Activated CD8-positive, alpha-beta T cell treated with anti-CD3 and anti-CD28 coated beads for 36 hours (primary cell): ENCODE results near the gene CASP2. TPM values are rescaled to one million over a fixed set of nuclear protein-coding genes. Genes with fewer than 3 reads are reported as not detected.

Experiments
- ATAC-seq: fragments of 200-7000 bp; cut with Tn5 transposase; one replicate; pipeline ENCODE4 v1.10.0; 2021; ENCODE audit warnings: mild to moderate bottlenecking, moderate library complexity
- CTCF ChIA-PET: fragments of 350-600 bp; sonication (Branson Sonifier 250); formaldehyde crosslinking; loops from one replicate; lab custom pipeline; 2021; ENCODE audit warnings: antibody characterized with exemption; lab: Charles Lee
- POLR2A ChIA-PET: fragments of 350-600 bp; sonication (Branson Sonifier 250); formaldehyde crosslinking; loops from one replicate; lab custom pipeline; 2021; ENCODE audit warnings: antibody characterized with exemption; lab: Charles Lee
- DNase-seq: peaks from one replicate; pipeline ENCODE4 v3.0.0-alpha.2; 2020
- H3K27ac Mint-ChIP-seq: one replicate; pipeline ENCODE4 v1.8.0; 2021; ENCODE audit warnings: mild to moderate bottlenecking, mixed read lengths
- H3K27me3 Mint-ChIP-seq: one replicate; pipeline ENCODE4 v1.8.0; 2021; ENCODE audit warnings: mixed read lengths
- H3K36me3 Mint-ChIP-seq: one replicate; pipeline ENCODE4 v1.8.0; 2021; ENCODE audit warnings: low read depth, mixed read lengths
- H3K4me1 Mint-ChIP-seq: one replicate; pipeline ENCODE4 v1.8.0; 2021; ENCODE audit warnings: low read depth, mixed read lengths
- H3K4me3 Mint-ChIP-seq: one replicate; pipeline ENCODE4 v1.8.0; 2021; ENCODE audit warnings: mild to moderate bottlenecking, moderate library complexity, mixed read lengths
- H3K9me3 Mint-ChIP-seq: one replicate; pipeline ENCODE4 v1.8.0; 2021; ENCODE audit warnings: mixed read lengths
- intact Hi-C: fragments of 100-400 bp; cut with micrococcal nuclease; formaldehyde crosslinking; loops from one replicate; pipeline ENCODE4 v1.10.0; 2022
- total RNA-seq, 2 experiments: library from RNA; stranded (reverse); gene quantifications; one replicate each; pipeline ENCODE4 v1.2.3, GENCODE V29; 2021
- TF ChIP-seq, protein P1 (sequence below): fragments of 200-600 bp; IDR thresholded peaks from one replicate; pipeline ENCODE4 v1.8.0; 2022; ENCODE audit warnings: antibody characterized with exemption, mild to moderate bottlenecking

The CASP2 gene
- total RNA-seq, 2 experiments from 2014 or later: 79.6 to 80.9 TPM

DNA sequence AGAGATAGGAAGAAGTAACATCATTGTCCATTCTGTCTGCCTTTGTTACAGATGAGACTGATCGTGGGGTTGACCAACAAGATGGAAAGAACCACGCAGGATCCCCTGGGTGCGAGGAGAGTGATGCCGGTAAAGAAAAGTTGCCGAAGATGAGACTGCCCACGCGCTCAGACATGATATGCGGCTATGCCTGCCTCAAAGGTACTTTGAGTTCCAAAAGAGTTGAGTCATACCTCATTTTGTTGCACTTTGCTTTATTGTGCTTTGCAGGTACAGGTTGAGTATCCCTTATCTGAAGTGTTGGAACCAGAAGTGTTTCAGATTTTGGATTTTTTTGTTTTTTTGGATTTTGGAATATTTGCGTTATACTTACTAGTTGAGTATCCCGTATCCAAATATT lies 15.6 kb downstream of the CASP2 start:
- POLR2A ChIA-PET: interaction anchor here (2.2 kb wide), 1 partner anchor 10 kb away, joined by 6 read pairs; no protein-coding TSS in a partner anchor
- no peaks in the 10 kb centered on the region for H3K27me3 Mint-ChIP-seq
- ATAC-seq (no peak), DNase-seq (no peak)
- H3K4me1 Mint-ChIP-seq: peaks cover 49% of the 10 kb centered on the region
- H3K27ac Mint-ChIP-seq: no peak overlapping the region
- intact Hi-C loops: no loop called here
- TF ChIP-seq, protein P1, sequence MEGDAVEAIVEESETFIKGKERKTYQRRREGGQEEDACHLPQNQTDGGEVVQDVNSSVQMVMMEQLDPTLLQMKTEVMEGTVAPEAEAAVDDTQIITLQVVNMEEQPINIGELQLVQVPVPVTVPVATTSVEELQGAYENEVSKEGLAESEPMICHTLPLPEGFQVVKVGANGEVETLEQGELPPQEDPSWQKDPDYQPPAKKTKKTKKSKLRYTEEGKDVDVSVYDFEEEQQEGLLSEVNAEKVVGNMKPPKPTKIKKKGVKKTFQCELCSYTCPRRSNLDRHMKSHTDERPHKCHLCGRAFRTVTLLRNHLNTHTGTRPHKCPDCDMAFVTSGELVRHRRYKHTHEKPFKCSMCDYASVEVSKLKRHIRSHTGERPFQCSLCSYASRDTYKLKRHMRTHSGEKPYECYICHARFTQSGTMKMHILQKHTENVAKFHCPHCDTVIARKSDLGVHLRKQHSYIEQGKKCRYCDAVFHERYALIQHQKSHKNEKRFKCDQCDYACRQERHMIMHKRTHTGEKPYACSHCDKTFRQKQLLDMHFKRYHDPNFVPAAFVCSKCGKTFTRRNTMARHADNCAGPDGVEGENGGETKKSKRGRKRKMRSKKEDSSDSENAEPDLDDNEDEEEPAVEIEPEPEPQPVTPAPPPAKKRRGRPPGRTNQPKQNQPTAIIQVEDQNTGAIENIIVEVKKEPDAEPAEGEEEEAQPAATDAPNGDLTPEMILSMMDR: no peak
- no peak overlapping the region for H3K4me3 Mint-ChIP-seq
- H3K9me3 Mint-ChIP-seq: no peaks in the 10 kb centered on the region
- peaks cover 87% of the 10 kb centered on the region for H3K36me3 Mint-ChIP-seq
- CTCF ChIA-PET: interaction anchor here (2.8 to 4.4 kb wide), 3 partner anchors 10 to 104 kb away, joined by 10 to 65 read pairs (median 56); no protein-coding TSS in a partner anchor

DNA sequence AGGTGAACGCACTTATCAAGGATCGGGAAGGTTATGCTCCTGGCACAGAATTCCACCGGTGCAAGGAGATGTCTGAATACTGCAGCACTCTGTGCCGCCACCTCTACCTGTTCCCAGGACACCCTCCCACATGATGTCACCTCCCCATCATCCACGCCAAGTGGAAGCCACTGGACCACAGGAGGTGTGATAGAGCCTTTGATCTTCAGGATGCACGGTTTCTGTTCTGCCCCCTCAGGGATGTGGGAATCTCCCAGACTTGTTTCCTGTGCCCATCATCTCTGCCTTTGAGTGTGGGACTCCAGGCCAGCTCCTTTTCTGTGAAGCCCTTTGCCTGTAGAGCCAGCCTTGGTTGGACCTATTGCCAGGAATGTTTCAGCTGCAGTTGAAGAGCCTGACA lies 16.8 kb downstream of the CASP2 start:
- TF ChIP-seq, protein P1: no peak
- intact Hi-C loops: no loop called here
- H3K9me3 Mint-ChIP-seq: peaks cover 3% of the 10 kb centered on the region
- POLR2A ChIA-PET: interaction anchor here (1.1 to 2.2 kb wide), 6 partner anchors 8 to 77 kb away, joined by 3 to 6 read pairs (median 4); no protein-coding TSS in a partner anchor
- ATAC-seq: no peak
- H3K4me1 Mint-ChIP-seq: peaks cover 44% of the 10 kb centered on the region
- peak overlapping the region; percentile 58 for H3K27ac Mint-ChIP-seq
- CTCF ChIA-PET: interaction anchor here (0.7 to 4.4 kb wide), 19 partner anchors 11 to 299 kb away, joined by 3 to 65 read pairs (median 4); no protein-coding TSS in a partner anchor
- no peak overlapping the region for H3K4me3 Mint-ChIP-seq
- peaks cover 89% of the 10 kb centered on the region for H3K36me3 Mint-ChIP-seq
- no peaks in the 10 kb centered on the region for H3K27me3 Mint-ChIP-seq
- DNase-seq: no peak

DNA sequence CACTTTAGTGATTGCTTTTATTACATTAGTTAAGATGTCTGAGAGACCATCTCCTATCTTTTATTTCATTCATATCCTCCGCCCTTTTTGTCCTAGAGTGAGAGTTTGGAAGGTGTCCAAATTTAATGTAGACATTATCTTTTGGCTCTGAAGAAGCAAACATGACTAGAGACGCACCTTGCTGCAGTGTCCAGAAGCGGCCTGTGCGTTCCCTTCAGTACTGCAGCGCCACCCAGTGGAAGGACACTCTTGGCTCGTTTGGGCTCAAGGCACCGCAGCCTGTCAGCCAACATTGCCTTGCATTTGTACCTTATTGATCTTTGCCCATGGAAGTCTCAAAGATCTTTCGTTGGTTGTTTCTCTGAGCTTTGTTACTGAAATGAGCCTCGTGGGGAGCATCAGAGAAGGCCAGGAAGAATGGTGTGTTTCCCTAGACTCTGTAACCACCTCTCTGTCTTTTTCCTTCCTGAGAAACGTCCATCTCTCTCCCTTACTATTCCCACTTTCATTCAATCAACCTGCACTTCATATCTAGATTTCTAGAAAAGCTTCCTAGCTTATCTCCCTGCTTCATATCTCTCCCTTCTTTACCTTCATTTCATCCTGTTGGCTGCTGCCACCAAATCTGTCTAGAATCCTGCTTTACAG lies 17.4 kb downstream of the CASP2 start:
- ATAC-seq (peak; percentile 86), DNase-seq (peak; percentile 86)
- H3K4me3 Mint-ChIP-seq: no peak overlapping the region
- intact Hi-C loops: loop anchor here (1.0 kb wide), 1 partner anchor 65 kb away; no protein-coding TSS in a partner anchor
- H3K9me3 Mint-ChIP-seq: peaks cover 3% of the 10 kb centered on the region
- H3K27me3 Mint-ChIP-seq: no peaks in the 10 kb centered on the region
- H3K27ac Mint-ChIP-seq: peak overlapping the region; percentile 58
- TF ChIP-seq, protein P1: peak; percentile 82
- H3K36me3 Mint-ChIP-seq: peaks cover 89% of the 10 kb centered on the region
- H3K4me1 Mint-ChIP-seq: peaks cover 46% of the 10 kb centered on the region
- ChIA-PET CTCF (interaction anchor here (0.7 to 4.4 kb wide), 28 partner anchors 12 to 300 kb away, joined by 3 to 65 read pairs (median 4); no protein-coding TSS in a partner anchor), POLR2A (interaction anchor here (0.9 to 2.2 kb wide), 7 partner anchors 9 to 76 kb away, joined by 3 to 6 read pairs (median 4); partner anchors contain the start of gene CASP2)

DNA sequence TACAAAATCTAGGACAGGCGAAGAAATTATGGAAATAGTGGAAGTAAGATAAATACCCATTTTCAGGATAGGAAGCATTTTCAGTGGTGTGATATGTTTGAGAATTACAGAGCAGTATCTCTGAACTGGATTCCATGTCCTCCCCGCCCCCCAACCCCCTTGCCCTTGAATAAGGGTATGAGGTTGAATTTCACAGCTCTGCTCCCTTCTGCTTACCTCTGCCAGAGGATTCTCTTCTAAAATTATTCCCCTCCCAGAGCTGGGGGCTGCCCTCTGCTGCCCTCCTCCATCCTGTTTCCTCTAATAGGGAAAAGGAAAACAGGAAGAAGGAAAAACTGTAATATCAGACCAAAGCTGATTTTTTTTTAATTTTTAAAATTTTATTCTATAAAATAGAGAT lies 20.5 kb downstream of the CASP2 start:
- CTCF ChIA-PET: interaction anchor here (0.7 to 4.9 kb wide), 6 partner anchors 8 to 84 kb away, joined by 3 to 39 read pairs (median 4); no protein-coding TSS in a partner anchor
- Mint-ChIP-seq H3K4me1 (peaks cover 47% of the 10 kb centered on the region), H3K36me3 (peaks cover 64% of the 10 kb centered on the region), H3K27me3 (no peaks in the 10 kb centered on the region), H3K9me3 (peaks cover 3% of the 10 kb centered on the region), H3K27ac (no peak overlapping the region), H3K4me3 (no peak overlapping the region)
- DNase-seq: no peak
- POLR2A ChIA-PET: interaction anchor here (0.6 to 2.1 kb wide), 7 partner anchors 12 to 104 kb away, joined by 3 to 9 read pairs (median 4); no protein-coding TSS in a partner anchor
- intact Hi-C loops: no loop called here
- ATAC-seq: no peak
- TF ChIP-seq, protein P1: no peak

DNA sequence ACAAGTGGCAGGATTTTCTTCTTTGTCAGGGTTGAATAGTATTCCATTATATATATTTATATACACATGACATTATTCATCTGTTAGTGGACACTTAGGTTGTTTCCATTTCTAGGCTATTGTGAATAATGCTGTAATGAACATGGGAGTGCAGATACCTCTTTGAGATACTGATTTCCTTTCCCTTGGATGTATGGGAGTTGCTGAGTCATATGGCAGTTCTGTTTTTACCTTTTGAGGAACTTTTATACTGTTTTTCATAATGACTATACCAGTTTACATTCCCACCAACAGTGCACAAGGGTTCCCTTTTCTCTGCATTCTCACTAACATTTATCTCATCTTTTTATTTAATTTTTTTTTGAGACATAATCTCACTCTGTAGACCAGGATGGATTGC lies 26.0 kb downstream of the CASP2 start:
- Mint-ChIP-seq H3K4me1 (peaks cover 12% of the 10 kb centered on the region), H3K27ac (no peak overlapping the region), H3K27me3 (no peaks in the 10 kb centered on the region), H3K36me3 (peaks cover 16% of the 10 kb centered on the region), H3K4me3 (no peak overlapping the region), H3K9me3 (peaks cover 3% of the 10 kb centered on the region)
- intact Hi-C loops: no loop called here
- CTCF ChIA-PET: no interaction called here
- POLR2A ChIA-PET: no interaction called here
- TF ChIP-seq, protein P1: no peak
- no peak for DNase-seq
- ATAC-seq: no peak
